HepG2 (cell line): Measurements from ENCODE around the gene TMEM165. TPM values are rescaled to one million over a fixed set of nuclear protein-coding genes. Genes with fewer than 3 reads are reported as not detected.

Source experiments
- BCLAF1 ChIP-seq: fragments of 450-650 bp; IDR thresholded peaks from 2 replicates; pipeline ENCODE4 v1.6.1; 2017; ENCODE audit warnings: mild to moderate bottlenecking
- ETS1 ChIP-seq: sonication (generic); formaldehyde crosslinking; IDR thresholded peaks from 2 replicates; pipeline ENCODE4 v1.4.0; 2020; ENCODE audit warnings: missing genetic modification reagents
- IKZF4 ChIP-seq: sonication (generic); formaldehyde crosslinking; IDR thresholded peaks from 2 replicates; pipeline ENCODE4 v1.5.1; 2020; ENCODE audit warnings: borderline replicate concordance, mild to moderate bottlenecking, low read depth, missing genetic modification reagents; ENCODE audit errors: not compliant biosample characterization
- JUNB ChIP-seq: sonication (generic); formaldehyde crosslinking; IDR thresholded peaks from 2 replicates; pipeline ENCODE4 v1.8.0; 2022; ENCODE audit warnings: missing genetic modification reagents, mild to moderate bottlenecking, borderline replicate concordance
- SOX5 ChIP-seq: IDR thresholded peaks from 2 replicates; pipeline ENCODE4 v1.6.1; 2016; ENCODE audit warnings: borderline replicate concordance
- TRAFD1 ChIP-seq: sonication (generic); formaldehyde crosslinking; IDR thresholded peaks from 2 replicates; pipeline ENCODE4 v1.5.1; 2020; ENCODE audit warnings: missing genetic modification reagents, mild to moderate bottlenecking, borderline replicate concordance
- XBP1 ChIP-seq: sonication (generic); formaldehyde crosslinking; IDR thresholded peaks from 2 replicates; pipeline ENCODE4 v1.5.0; 2020; ENCODE audit warnings: missing genetic modification reagents
- YEATS2 ChIP-seq: sonication (generic); formaldehyde crosslinking; IDR thresholded peaks from 2 replicates; pipeline ENCODE4 v1.4.0; 2020; ENCODE audit warnings: missing genetic modification reagents, borderline replicate concordance
- ZBTB40 ChIP-seq, 2 experiments: fragments of 450-650 bp in 1 of 2; sonication (generic) in 1 of 2; formaldehyde crosslinking in 1 of 2; IDR thresholded peaks; 2 replicates each; pipeline versions ENCODE4 v1.6.1 to v1.8.0; 2016 to 2022; ENCODE audit warnings: antibody characterized with exemption in 1 of 2, mild to moderate bottlenecking in 1 of 2, missing genetic modification reagents in 1 of 2
- ZNF10 ChIP-seq: sonication (generic); formaldehyde crosslinking; IDR thresholded peaks from 2 replicates; pipeline ENCODE4 v1.4.0; 2020; ENCODE audit warnings: mild to moderate bottlenecking, low read depth, missing genetic modification reagents, borderline replicate concordance
- polyA plus RNA-seq, 8 experiments: library from polyadenylated mRNA; depleted of rRNA in 3 of 8; stranded (reverse) in 7 of 8; unstranded in 1 of 8; fragments of >200 nt; fragmentation: Illumina TruSeq in 4 of 8; extraction: Trizol in 4 of 8; gene quantifications; 2 replicates each; pipeline versions ENCODE4 v1.2.1 to v1.2.3, GENCODE V29; 2011 to 2016; ENCODE audit warnings: low read depth in 4 of 8, missing spikeins in 1 of 8, mixed read lengths in 1 of 8; ENCODE audit not compliant: insufficient read depth in 1 of 8
- total RNA-seq, 5 experiments: library from RNA; depleted of rRNA; stranded (reverse); fragments of >200 nt; fragmentation: Illumina TruSeq; extraction: Trizol; gene quantifications; 2 replicates each; pipeline ENCODE4 v1.2.3, GENCODE V29; 2016; ENCODE audit warnings: low read depth in 1 of 5

TMEM165 gene
- total and polyA plus RNA-seq, 2 of the 13 experiments (the other 11 are each of a cell fraction or from before 2014, with no cell fraction given) = 54.6 to 103 TPM

GRCh38 chr4:55345980-55346850 is 49.5 kb upstream of the TMEM165 start, which contains the start of gene SRD5A3 (continued):
- TF ChIP-seq TRAFD1 (CRISPR knock-in tag) (0 out of 2 replicates have a peak, but pooled peaks have one; percentile 22), ETS1 (CRISPR knock-in tag) (no peak), JUNB (CRISPR knock-in tag) (no peak), ZNF10 (no peak), IKZF4 (CRISPR knock-in tag) (peak; percentile 68), SOX5 (CRISPR knock-in tag) (no peak), XBP1 (CRISPR knock-in tag) (no peak), YEATS2 (CRISPR knock-in tag) (no peak), ZBTB40 (IDR thresholded peaks at IDR 0.05) (no peak), ZBTB40 (CRISPR knock-in tag; IDR thresholded peaks at IDR 0.05) (peak; percentile 80), BCLAF1 (no peak)
